H9 (cell line): ENCODE results near the gene SLC12A6. TPM values are rescaled to one million over a fixed set of nuclear protein-coding genes. Genes with fewer than 3 reads are reported as not detected.

Source experiments
- DNase-seq: peaks from one replicate; pipeline ENCODE4 v3.0.0-alpha.2; 2017
- H2AFZ ChIP-seq: one replicate; pipeline ENCODE4 v1.6.1; 2013; ENCODE audit warnings: mild to moderate bottlenecking, low read length, control low read depth, moderate library complexity
- H2AK5ac ChIP-seq: 2 replicates; pipeline ENCODE4 v1.6.1; 2013; ENCODE audit warnings: low read length, control low read depth, mixed read lengths; ENCODE audit not compliant: insufficient read length
- H2BK120ac ChIP-seq: one replicate; pipeline ENCODE4 v1.6.1; 2013; ENCODE audit warnings: low read depth, mild to moderate bottlenecking, low read length, control low read depth, inconsistent platforms; ENCODE audit not compliant: poor library complexity, severe bottlenecking
- H2BK12ac ChIP-seq: 2 replicates; pipeline ENCODE4 v1.6.1; 2013; ENCODE audit warnings: low read length, control low read depth, mixed read lengths, low read depth; ENCODE audit not compliant: insufficient read length
- H2BK15ac ChIP-seq: 2 replicates; pipeline ENCODE4 v1.6.1; 2013; ENCODE audit warnings: low read depth, low read length, control low read depth
- H2BK20ac ChIP-seq: one replicate; pipeline ENCODE4 v1.6.1; 2013; ENCODE audit warnings: low read depth, mild to moderate bottlenecking, low read length, control low read depth, inconsistent platforms; ENCODE audit not compliant: poor library complexity, severe bottlenecking
- H2BK5ac ChIP-seq: 2 replicates; pipeline ENCODE4 v1.6.1; 2013; ENCODE audit warnings: low read length, control low read depth, mixed read lengths; ENCODE audit not compliant: insufficient read length
- H3K14ac ChIP-seq: 2 replicates; pipeline ENCODE4 v1.6.1; 2013; ENCODE audit warnings: low read length, control low read depth; ENCODE audit not compliant: insufficient read depth
- H3K18ac ChIP-seq: 2 replicates; pipeline ENCODE4 v1.6.1; 2013; ENCODE audit warnings: low read depth, mild to moderate bottlenecking, mixed read lengths, low read length, control low read depth; ENCODE audit not compliant: insufficient read length
- H3K23ac ChIP-seq: 2 replicates; pipeline ENCODE4 v1.6.1; 2013; ENCODE audit warnings: low read length, control low read depth, mixed read lengths, low read depth; ENCODE audit not compliant: insufficient read length
- H3K23me2 ChIP-seq: 2 replicates; pipeline ENCODE4 v1.6.1; 2013; ENCODE audit warnings: low read depth, mild to moderate bottlenecking, mixed read lengths, low read length, control low read depth; ENCODE audit not compliant: insufficient read length, poor library complexity, severe bottlenecking
- H3K27ac ChIP-seq: 2 replicates; pipeline ENCODE4 v1.5.1; 2013; ENCODE audit warnings: low read length, control low read depth, mixed read lengths, low read depth; ENCODE audit not compliant: insufficient read length
- H3K27me3 ChIP-seq: 2 replicates; pipeline ENCODE4 v1.6.1; 2013; ENCODE audit warnings: low read length, control low read depth, inconsistent platforms; ENCODE audit not compliant: insufficient read depth
- H3K4ac ChIP-seq: 2 replicates; pipeline ENCODE4 v1.6.1; 2013; ENCODE audit warnings: low read depth, mild to moderate bottlenecking, control low read depth, inconsistent platforms, low read length, moderate library complexity
- H3K4me1 ChIP-seq: 2 replicates; pipeline ENCODE4 v1.6.1; 2013; ENCODE audit warnings: low read length, control low read depth, inconsistent platforms; ENCODE audit not compliant: insufficient read depth
- H3K4me2 ChIP-seq: 2 replicates; pipeline ENCODE4 v1.6.1; 2013; ENCODE audit warnings: low read length, control low read depth, mixed read lengths; ENCODE audit not compliant: insufficient read length, insufficient read depth
- H3K56ac ChIP-seq: 2 replicates; pipeline ENCODE4 v1.6.1; 2013; ENCODE audit warnings: low read depth, mild to moderate bottlenecking, mixed read lengths, low read length, control low read depth; ENCODE audit not compliant: insufficient read length
- H3K79me1 ChIP-seq: 2 replicates; pipeline ENCODE4 v1.6.1; 2013; ENCODE audit warnings: low read depth, mild to moderate bottlenecking, moderate library complexity, low read length, control low read depth, inconsistent platforms; ENCODE audit not compliant: insufficient read depth, poor library complexity, severe bottlenecking
- H3K79me2 ChIP-seq: 2 replicates; pipeline ENCODE4 v1.6.1; 2013; ENCODE audit warnings: low read length, control low read depth, inconsistent platforms; ENCODE audit not compliant: insufficient read depth
- H3K9ac ChIP-seq: 2 replicates; pipeline ENCODE4 v1.6.1; 2013; ENCODE audit warnings: low read length, control low read depth, mixed read lengths; ENCODE audit not compliant: insufficient read length; ENCODE audit errors: extremely low read depth
- H3K9me3 ChIP-seq: one replicate; pipeline ENCODE4 v1.6.1; 2013; ENCODE audit warnings: low read depth, low read length, inconsistent platforms; ENCODE audit not compliant: control insufficient read depth
- H3T11ph ChIP-seq: one replicate; pipeline ENCODE4 v1.6.1; 2013; ENCODE audit warnings: mild to moderate bottlenecking, low read length, control low read depth, inconsistent platforms
- H4K20me1 ChIP-seq: one replicate; pipeline ENCODE4 v1.6.1; 2013; ENCODE audit not compliant: control insufficient read depth, insufficient read length, insufficient read depth
- H4K5ac ChIP-seq: 2 replicates; pipeline ENCODE4 v1.6.1; 2013; ENCODE audit warnings: low read depth, mild to moderate bottlenecking, mixed read lengths, low read length, control low read depth; ENCODE audit not compliant: insufficient read length
- H4K8ac ChIP-seq: replicated peaks from 2 replicates; pipeline ENCODE4 v1.6.1; 2013; ENCODE audit warnings: low read length, control low read depth, mixed read lengths, low read depth; ENCODE audit not compliant: insufficient read length
- H4K91ac ChIP-seq: 2 replicates; pipeline ENCODE4 v1.6.1; 2013; ENCODE audit warnings: low read depth, mild to moderate bottlenecking, moderate library complexity, mixed read lengths, low read length, control low read depth; ENCODE audit not compliant: insufficient read length
- H3K27ac Mint-ChIP-seq, 3 experiments: 2 replicates in 2 of 3; 3 replicates in 1 of 3; pipeline ENCODE4 v1.8.0; 2020 to 2021; ENCODE audit warnings: mixed read lengths in 3 of 3, mild to moderate bottlenecking in 1 of 3, moderate library complexity in 1 of 3
- H3K27me3 Mint-ChIP-seq: 2 replicates; pipeline ENCODE4 v1.8.0; 2021; ENCODE audit warnings: low read depth, mild to moderate bottlenecking, moderate library complexity, mixed read lengths
- H3K36me3 Mint-ChIP-seq, 3 experiments: 2 replicates in 2 of 3; 3 replicates in 1 of 3; pipeline ENCODE4 v1.8.0; 2020 to 2021; ENCODE audit warnings: low read depth in 3 of 3, mixed read lengths in 3 of 3; ENCODE audit not compliant: insufficient read depth in 1 of 3
- H3K4me1 Mint-ChIP-seq, 2 experiments: 2 replicates each; pipeline ENCODE4 v1.8.0; 2020; ENCODE audit warnings: mixed read lengths in 2 of 2
- H3K4me3 Mint-ChIP-seq, 2 experiments: 2 replicates in 1 of 2; 3 replicates in 1 of 2; pipeline ENCODE4 v1.8.0; 2020 to 2021; ENCODE audit warnings: mild to moderate bottlenecking in 2 of 2, mixed read lengths in 2 of 2, moderate library complexity in 1 of 2
- H3K9me3 Mint-ChIP-seq, 2 experiments: 2 replicates in 1 of 2; 3 replicates in 1 of 2; pipeline ENCODE4 v1.8.0; 2020; ENCODE audit warnings: mild to moderate bottlenecking in 2 of 2, mixed read lengths in 2 of 2, moderate library complexity in 1 of 2
- CTCF ChIP-seq: fragments of 200-600 bp; sonication (generic); conservative IDR thresholded peaks from 3 replicates; pipeline ENCODE4 v1.8.0; 2021; ENCODE audit warnings: antibody characterized with exemption, mild to moderate bottlenecking
- WGBS: extraction: QIAGEN DNeasy Blood & Tissue Kit; methylation state at CpG from one replicate; pipeline ENCODE4 v1.1.7; 2013; ENCODE audit warnings: missing lambda C conversion rate, low lambda C conversion rate, mixed read lengths; ENCODE audit not compliant: insufficient read length; ENCODE audit errors: extremely low coverage; 5-methylcytosine and 5-hydroxymethylcytosine counted together
- total RNA-seq: library from RNA; stranded (reverse); gene quantifications from 2 replicates; pipeline ENCODE4 v1.2.1, GENCODE V29; 2021

Gene SLC12A6
- total RNA-seq, 1 experiment from 2014 or later = 11.1 TPM

- no peaks in the 10 kb centered on the region for H3K9me3 ChIP-seq
- H2AFZ ChIP-seq = no peak overlapping the region
- no peak overlapping the region for H3K23ac ChIP-seq
- Mint-ChIP-seq H3K27me3 (no peaks in the 10 kb centered on the region), H3K4me1 (no peaks in the 10 kb centered on the region), H3K27ac (no peak overlapping the region), H3K4me3 (no peak overlapping the region), H3K36me3 (peaks cover 14 to 32% (median 29%) of the 10 kb centered on the region in 3 experiments; a peak in 6 of 7 replicates), H3K9me3 (no peaks in the 10 kb centered on the region)
- no peak overlapping the region for H2BK20ac ChIP-seq
- no peak overlapping the region for H2BK5ac ChIP-seq
- no peak overlapping the region for H4K5ac ChIP-seq
- H2BK15ac ChIP-seq = no peak overlapping the region
- no peak overlapping the region for H4K8ac ChIP-seq
- H3K23me2 ChIP-seq = no peaks in the 10 kb centered on the region
- H3K27me3 ChIP-seq = no peaks in the 10 kb centered on the region
- no peak overlapping the region for H3K4ac ChIP-seq
- H2AK5ac ChIP-seq = no peak overlapping the region
- no peaks in the 10 kb centered on the region for H3K79me1 ChIP-seq
- no peak overlapping the region for H3K4me2 ChIP-seq
- no peak overlapping the region for H3K14ac ChIP-seq
- H3K18ac ChIP-seq = no peak overlapping the region
- H4K91ac ChIP-seq = no peak overlapping the region
- H3K9ac ChIP-seq = no peak overlapping the region
- no peak overlapping the region for H2BK120ac ChIP-seq
- H2BK12ac ChIP-seq = no peak overlapping the region
- H3K56ac ChIP-seq = no peak overlapping the region
- WGBS = no CpG with 5 or more reads among the region's 6 CpGs
- no peaks in the 10 kb centered on the region for H3K4me1 ChIP-seq
- H4K20me1 ChIP-seq = no peaks in the 10 kb centered on the region
- no peak overlapping the region for H3T11ph ChIP-seq
- TF ChIP-seq CTCF = no peak
- H3K27ac ChIP-seq = no peak overlapping the region
- H3K79me2 ChIP-seq = no peaks in the 10 kb centered on the region
- no peak for DNase-seq
Observed at GRCh38 chr15:34233614-34234013, 104.0 kb downstream of the SLC12A6 start.
